Measurements from ENCODE around the gene ADGRG1.

GRCh38 chr16:57688987-57689761, 60.7 kb downstream of the ADGRG1 start:
- TF ChIP-seq CTCF (IDR thresholded peaks at IDR 0.05) (no peak), REST (IDR thresholded peaks at IDR 0.05; ENCODE audit: insufficient read depth in 1 of 2, low read depth in 2 of 2, low read length in 1 of 2) (no peak), POLR2AphosphoS5 (IDR thresholded peaks at IDR 0.05; ENCODE audit: low read depth, low read length) (no peak), TCF7L2 (IDR thresholded peaks at IDR 0.05; ENCODE audit: low read depth, low read length) (no peak), SIN3A (IDR thresholded peaks at IDR 0.05; ENCODE audit: borderline replicate concordance, insufficient read depth, low read depth, low read length) (no peak)
